ENCODE data around the gene SPTLC2.

SPTLC2 gene

GRCh38 chr14:77507762-77508161 lies 108.7 kb downstream of the SPTLC2 start:
- TF ChIP-seq MAX (IDR thresholded peaks at IDR 0.05; ENCODE audit: low read depth, low read length) = no peak
- no peak overlapping the region for H3K4me3 ChIP-seq (ENCODE audit: low read depth, low read length)
- DNase-seq (ENCODE audit: low read depth) = no peak

DNA sequence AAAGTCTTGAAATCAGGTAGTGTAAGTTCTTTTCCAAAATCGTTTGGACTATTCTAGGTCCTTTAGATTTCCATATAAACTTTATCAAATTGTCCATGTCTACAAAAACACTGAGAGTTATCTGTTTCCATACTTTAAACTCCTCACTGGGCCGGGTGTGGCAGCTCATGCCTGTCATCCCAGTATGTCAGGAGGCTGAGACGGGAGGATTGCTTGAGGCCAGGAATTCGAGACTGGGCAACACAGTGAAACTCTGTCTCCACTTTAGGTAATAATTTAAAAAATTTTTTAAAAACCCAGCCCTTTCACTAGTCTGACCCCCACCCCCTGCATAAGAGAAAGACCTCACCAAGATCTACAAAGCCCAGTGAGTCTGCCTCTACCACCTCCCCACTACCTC lies 111.4 kb downstream of the SPTLC2 start:
- DNase-seq (ENCODE audit: low read depth) = no peak
- no peak overlapping the region for H3K4me3 ChIP-seq (ENCODE audit: low read depth, low read length)
- TF ChIP-seq MYC (IDR thresholded peaks at IDR 0.05; ENCODE audit: low read depth, low read length) (no peak), POLR2A (IDR thresholded peaks at IDR 0.05; ENCODE audit: extremely low read depth, insufficient read length) (no peak), CTCF (IDR thresholded peaks at IDR 0.05; ENCODE audit: low read depth, low read length) (no peak)

GRCh38 chr14:77503138-77503537 lies 113.3 kb downstream of the SPTLC2 start:
- no peak for DNase-seq (ENCODE audit: low read depth)
- TF ChIP-seq MAX (IDR thresholded peaks at IDR 0.05; ENCODE audit: low read depth, low read length) (no peak), MYC (IDR thresholded peaks at IDR 0.05; ENCODE audit: low read depth, low read length) (no peak), POLR2A (IDR thresholded peaks at IDR 0.05; ENCODE audit: extremely low read depth, insufficient read length) (no peak), CTCF (IDR thresholded peaks at IDR 0.05; ENCODE audit: low read depth, low read length) (no peak)

GRCh38 chr14:77502109-77502782 lies 114.2 kb downstream of the SPTLC2 start:
- no peak for DNase-seq (ENCODE audit: low read depth)
- TF ChIP-seq POLR2A (IDR thresholded peaks at IDR 0.05; ENCODE audit: extremely low read depth, insufficient read length) = no peak
- TF ChIP-seq CTCF (IDR thresholded peaks at IDR 0.05; ENCODE audit: low read depth, low read length) = no peak
- TF ChIP-seq MYC (IDR thresholded peaks at IDR 0.05; ENCODE audit: low read depth, low read length) = no peak
- no peak for TF ChIP-seq MAX (IDR thresholded peaks at IDR 0.05; ENCODE audit: low read depth, low read length)
- H3K4me3 ChIP-seq (ENCODE audit: low read depth, low read length) = no peak overlapping the region

More at GRCh38 chr14:77503138-77503537, 113.3 kb downstream of the SPTLC2 start:
- H3K4me3 ChIP-seq (ENCODE audit: low read depth, low read length) = no peak overlapping the region

DNA sequence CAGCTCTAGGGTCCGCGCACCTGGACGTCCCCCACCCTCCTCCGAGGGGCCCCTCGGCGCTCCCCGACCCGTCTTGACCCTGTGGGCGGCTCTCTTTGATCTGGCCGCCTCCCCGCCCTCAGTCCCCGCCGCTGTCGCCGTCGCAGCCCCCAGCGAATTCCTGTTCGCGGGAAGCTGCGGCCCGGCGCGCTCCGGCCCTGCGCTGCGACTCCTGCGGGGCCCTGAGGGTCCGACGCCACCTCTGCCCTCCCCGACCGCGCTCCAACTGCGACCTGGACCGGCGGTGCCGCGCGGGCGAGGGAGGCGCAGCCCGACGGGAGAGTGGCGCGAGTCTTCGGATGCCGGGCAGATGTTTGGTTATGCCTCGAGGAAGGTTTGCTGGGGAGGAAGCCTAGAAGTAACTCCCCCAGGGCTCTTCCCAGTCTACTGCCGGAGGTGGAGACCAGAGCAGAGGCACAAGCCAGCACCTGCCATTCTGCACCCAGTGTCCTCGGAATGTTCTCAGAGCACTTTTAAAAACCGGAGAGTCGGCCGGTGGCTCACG lies 117.4 kb downstream of the SPTLC2 start:
- DNase-seq (ENCODE audit: low read depth) = peak; percentile 9
- no peak overlapping the region for H3K4me3 ChIP-seq (ENCODE audit: low read depth, low read length)
- TF ChIP-seq MAX (IDR thresholded peaks at IDR 0.05; ENCODE audit: low read depth, low read length) = no peak
- no peak for TF ChIP-seq MYC (IDR thresholded peaks at IDR 0.05; ENCODE audit: low read depth, low read length)
- TF ChIP-seq CTCF (IDR thresholded peaks at IDR 0.05; ENCODE audit: low read depth, low read length) = no peak
- no peak for TF ChIP-seq POLR2A (IDR thresholded peaks at IDR 0.05; ENCODE audit: extremely low read depth, insufficient read length)

GRCh38 chr14:77498120-77498979 lies 118.1 kb downstream of the SPTLC2 start, which contains the start of gene ISM2:
Gene ISM2 (minus strand): TSS chr14:77498816. CDS start chr14:77498793, 23 bp downstream.
- no peak for TF ChIP-seq MYC (IDR thresholded peaks at IDR 0.05; ENCODE audit: low read depth, low read length)
- TF ChIP-seq MAX (IDR thresholded peaks at IDR 0.05; ENCODE audit: low read depth, low read length) = no peak
- no peak for TF ChIP-seq CTCF (IDR thresholded peaks at IDR 0.05; ENCODE audit: low read depth, low read length)
- TF ChIP-seq POLR2A (IDR thresholded peaks at IDR 0.05; ENCODE audit: extremely low read depth, insufficient read length) = no peak

More at GRCh38 chr14:77498120-77498979, 118.1 kb downstream of the SPTLC2 start, which contains the start of gene ISM2:
- DNase-seq (ENCODE audit: low read depth) = peak; percentile 31
- H3K4me3 ChIP-seq (ENCODE audit: low read depth, low read length) = no peak within 1 kb of the TSS
